ENCODE results near the gene MTAP.

The MTAP gene

DNA sequence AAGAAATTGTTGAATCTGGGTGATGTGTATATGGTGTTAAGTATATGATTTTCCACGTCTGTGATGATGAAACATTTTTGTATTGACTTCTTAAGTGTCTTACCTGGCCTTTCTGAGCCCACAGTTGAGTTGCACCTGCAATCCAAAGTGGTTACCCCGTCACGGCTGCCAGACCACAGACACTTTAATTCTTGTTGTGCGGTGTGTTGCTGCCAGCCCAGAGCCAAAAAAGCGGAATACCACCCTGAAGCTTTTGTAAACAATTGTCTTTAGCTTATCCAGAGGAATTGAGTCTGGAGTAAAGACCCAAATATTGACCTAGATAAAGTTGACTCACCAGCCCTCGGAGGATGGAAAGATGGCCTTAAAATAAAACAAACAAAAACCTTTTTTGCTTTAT, 35.1 kb downstream of the MTAP start:
- peaks cover 83% of the 10 kb centered on the region for H3K9me3 Mint-ChIP-seq
- H3K4me1 Mint-ChIP-seq = no peaks in the 10 kb centered on the region
- H3K27ac Mint-ChIP-seq = no peak overlapping the region
- DNase-seq = no peak
- TF ChIP-seq CTCF (IDR thresholded peaks at IDR 0.05) = no peak
- no peak overlapping the region for H3K4me3 Mint-ChIP-seq
- peaks cover 3% of the 10 kb centered on the region for H3K27me3 Mint-ChIP-seq (ENCODE audit: low read depth, poor library complexity)
- H3K36me3 Mint-ChIP-seq (ENCODE audit: low read depth) = peaks cover 100% of the 10 kb centered on the region

DNA sequence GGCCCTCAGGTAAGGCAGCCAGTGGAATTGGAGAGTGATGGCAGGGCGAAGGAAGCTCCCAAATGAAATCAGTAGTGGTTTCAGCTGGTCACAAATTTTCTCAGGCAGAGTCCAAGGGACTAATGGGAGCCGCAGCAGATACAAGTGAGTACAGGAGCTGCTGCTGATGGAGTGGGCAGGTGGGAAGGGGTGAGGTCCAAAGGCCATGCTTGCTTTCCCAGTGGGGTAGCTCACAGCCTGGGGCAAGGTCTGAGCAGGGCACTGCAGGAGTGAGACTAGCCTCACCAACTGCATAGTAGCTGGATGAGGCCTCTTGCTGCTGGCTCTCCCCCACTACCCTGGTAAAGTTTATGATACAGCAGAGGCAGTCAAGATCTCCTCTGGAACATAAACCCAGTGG, 38.2 kb downstream of the MTAP start:
- Mint-ChIP-seq H3K27ac (no peak overlapping the region), H3K4me1 (no peaks in the 10 kb centered on the region), H3K27me3 (ENCODE audit: low read depth, poor library complexity) (no peaks in the 10 kb centered on the region), H3K9me3 (peaks cover 98% of the 10 kb centered on the region), H3K36me3 (ENCODE audit: low read depth) (peaks cover 100% of the 10 kb centered on the region), H3K4me3 (no peak overlapping the region)
- no peak for DNase-seq
- no peak for TF ChIP-seq CTCF (IDR thresholded peaks at IDR 0.05)

- H3K27ac Mint-ChIP-seq = no peak overlapping the region
- H3K36me3 Mint-ChIP-seq (ENCODE audit: low read depth) = peaks cover 100% of the 10 kb centered on the region
- no peaks in the 10 kb centered on the region for H3K4me1 Mint-ChIP-seq
- no peak overlapping the region for H3K4me3 Mint-ChIP-seq
- TF ChIP-seq CTCF (IDR thresholded peaks at IDR 0.05) = no peak
- no peaks in the 10 kb centered on the region for H3K27me3 Mint-ChIP-seq (ENCODE audit: low read depth, poor library complexity)
- H3K9me3 Mint-ChIP-seq = peaks cover 98% of the 10 kb centered on the region
- DNase-seq = no peak
Observed at GRCh38 chr9:21841133-21841532, 38.7 kb downstream of the MTAP start.

DNA sequence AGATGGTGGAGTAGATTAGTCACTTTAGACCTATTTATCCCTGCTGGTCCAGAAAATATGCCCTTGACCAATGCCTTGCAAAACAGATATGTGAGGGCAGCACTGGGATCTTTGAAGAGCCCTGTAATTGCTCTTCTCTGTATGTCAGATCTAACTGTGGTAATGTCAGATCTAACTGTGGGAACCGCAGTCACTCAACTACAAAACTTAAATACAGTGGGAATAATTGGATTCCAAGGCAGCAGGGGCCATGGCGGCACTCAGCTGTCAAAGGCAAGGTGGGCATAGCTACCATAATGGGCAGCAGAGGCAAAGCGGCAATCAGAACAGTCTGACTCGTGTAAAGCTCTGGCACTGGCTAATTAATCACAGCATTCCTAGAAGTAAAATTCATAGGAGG, 46.2 kb downstream of the MTAP start:
- no peak for DNase-seq
- Mint-ChIP-seq H3K4me1 (no peaks in the 10 kb centered on the region), H3K27ac (no peak overlapping the region), H3K9me3 (peaks cover 58% of the 10 kb centered on the region), H3K27me3 (ENCODE audit: low read depth, poor library complexity) (no peaks in the 10 kb centered on the region), H3K36me3 (ENCODE audit: low read depth) (peaks cover 100% of the 10 kb centered on the region), H3K4me3 (no peak overlapping the region)
- no peak for TF ChIP-seq CTCF (IDR thresholded peaks at IDR 0.05)

GRCh38 chr9:21852754-21853153, 50.3 kb downstream of the MTAP start:
- Mint-ChIP-seq H3K9me3 (peaks cover 17% of the 10 kb centered on the region), H3K4me3 (no peak overlapping the region), H3K4me1 (no peaks in the 10 kb centered on the region), H3K27me3 (ENCODE audit: low read depth, poor library complexity) (peaks cover 4% of the 10 kb centered on the region), H3K27ac (no peak overlapping the region), H3K36me3 (ENCODE audit: low read depth) (peaks cover 96% of the 10 kb centered on the region)
- no peak for DNase-seq
- TF ChIP-seq CTCF (IDR thresholded peaks at IDR 0.05) = no peak

GRCh38 chr9:21853414-21853813, 51.0 kb downstream of the MTAP start:
- Mint-ChIP-seq H3K9me3 (peaks cover 10% of the 10 kb centered on the region), H3K27ac (no peak overlapping the region), H3K27me3 (ENCODE audit: low read depth, poor library complexity) (peaks cover 4% of the 10 kb centered on the region), H3K36me3 (ENCODE audit: low read depth) (peaks cover 96% of the 10 kb centered on the region), H3K4me3 (no peak overlapping the region), H3K4me1 (no peaks in the 10 kb centered on the region)
- no peak for TF ChIP-seq CTCF (IDR thresholded peaks at IDR 0.05)
- no peak for DNase-seq

Data from nephron progenitor cell (in vitro differentiated cells).